Measurements from ENCODE around the gene LAPTM5.

DNA sequence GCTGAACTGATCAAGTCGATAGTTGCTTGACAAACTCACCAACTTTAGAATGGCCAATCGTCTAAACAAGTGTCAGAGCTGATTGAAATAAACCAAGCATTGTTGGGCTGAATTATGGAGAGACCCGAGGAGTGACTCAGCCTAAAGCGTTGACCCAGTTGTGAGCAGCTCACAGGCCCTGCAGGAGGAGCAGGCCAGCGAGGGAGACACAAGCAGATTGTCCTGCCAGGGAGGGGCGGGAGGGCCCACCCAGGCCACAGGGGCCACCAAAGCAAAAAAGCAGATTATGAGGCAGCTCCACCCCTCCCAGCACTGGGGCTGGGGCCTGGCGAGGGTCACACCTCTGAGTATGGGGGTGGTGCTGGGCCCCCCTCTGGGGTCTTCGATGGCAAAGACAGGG, 24.1 kb downstream of the LAPTM5 start:
- TF ChIP-seq, protein P1, sequence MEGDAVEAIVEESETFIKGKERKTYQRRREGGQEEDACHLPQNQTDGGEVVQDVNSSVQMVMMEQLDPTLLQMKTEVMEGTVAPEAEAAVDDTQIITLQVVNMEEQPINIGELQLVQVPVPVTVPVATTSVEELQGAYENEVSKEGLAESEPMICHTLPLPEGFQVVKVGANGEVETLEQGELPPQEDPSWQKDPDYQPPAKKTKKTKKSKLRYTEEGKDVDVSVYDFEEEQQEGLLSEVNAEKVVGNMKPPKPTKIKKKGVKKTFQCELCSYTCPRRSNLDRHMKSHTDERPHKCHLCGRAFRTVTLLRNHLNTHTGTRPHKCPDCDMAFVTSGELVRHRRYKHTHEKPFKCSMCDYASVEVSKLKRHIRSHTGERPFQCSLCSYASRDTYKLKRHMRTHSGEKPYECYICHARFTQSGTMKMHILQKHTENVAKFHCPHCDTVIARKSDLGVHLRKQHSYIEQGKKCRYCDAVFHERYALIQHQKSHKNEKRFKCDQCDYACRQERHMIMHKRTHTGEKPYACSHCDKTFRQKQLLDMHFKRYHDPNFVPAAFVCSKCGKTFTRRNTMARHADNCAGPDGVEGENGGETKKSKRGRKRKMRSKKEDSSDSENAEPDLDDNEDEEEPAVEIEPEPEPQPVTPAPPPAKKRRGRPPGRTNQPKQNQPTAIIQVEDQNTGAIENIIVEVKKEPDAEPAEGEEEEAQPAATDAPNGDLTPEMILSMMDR (IDR thresholded peaks at IDR 0.05): no peak
- no peak for TF ChIP-seq EZH2 (IDR thresholded peaks at IDR 0.05; ENCODE audit: borderline replicate concordance, insufficient read depth, low read depth, low read length, poor library complexity, severe bottlenecking)

All from B cell (primary cell).